Activated CD4-positive, alpha-beta T cell treated with anti-CD3 and anti-CD28 coated beads for 1 hour (primary cell): ENCODE data around the gene HSFX1.

Experiments used
- DNase-seq: peaks from one replicate; pipeline ENCODE4 v3.0.0-alpha.2; 2020

The HSFX1 gene

DNA sequence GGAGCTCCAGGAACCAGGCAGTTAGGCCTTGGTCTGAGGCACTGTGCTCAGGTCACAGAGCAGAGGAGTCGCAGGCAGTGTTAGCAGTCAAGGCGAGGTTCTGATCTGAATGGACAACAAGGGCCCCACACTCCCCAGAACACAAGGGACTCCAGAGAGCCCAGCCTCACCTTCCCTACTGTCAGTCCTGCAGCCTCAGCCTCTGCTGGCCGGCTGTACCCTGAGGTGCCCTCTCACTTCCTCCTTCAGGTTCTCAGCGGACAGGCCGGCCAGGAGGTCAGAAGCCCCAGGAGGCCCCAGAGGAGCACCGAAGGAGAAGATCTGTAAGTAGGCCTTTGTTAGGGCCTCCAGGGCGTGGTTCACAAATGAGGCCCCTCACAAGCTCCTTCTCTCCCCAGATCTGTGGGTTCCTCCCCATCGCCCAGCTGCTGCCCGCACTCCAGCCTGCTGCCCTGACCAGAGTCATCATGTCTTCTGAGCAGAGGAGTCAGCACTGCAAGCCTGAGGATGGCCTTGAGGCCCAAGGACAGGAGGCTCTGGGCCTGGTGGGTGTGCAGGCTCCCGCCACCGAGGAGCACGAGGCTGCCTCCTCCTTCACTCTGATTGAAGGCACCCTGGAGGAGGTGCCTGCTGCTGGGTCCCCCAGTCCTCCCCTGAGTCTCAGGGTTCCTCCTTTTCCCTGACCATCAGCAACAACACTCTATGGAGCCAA, 34.0 kb downstream of the HSFX1 start:
- no peak for DNase-seq

DNA sequence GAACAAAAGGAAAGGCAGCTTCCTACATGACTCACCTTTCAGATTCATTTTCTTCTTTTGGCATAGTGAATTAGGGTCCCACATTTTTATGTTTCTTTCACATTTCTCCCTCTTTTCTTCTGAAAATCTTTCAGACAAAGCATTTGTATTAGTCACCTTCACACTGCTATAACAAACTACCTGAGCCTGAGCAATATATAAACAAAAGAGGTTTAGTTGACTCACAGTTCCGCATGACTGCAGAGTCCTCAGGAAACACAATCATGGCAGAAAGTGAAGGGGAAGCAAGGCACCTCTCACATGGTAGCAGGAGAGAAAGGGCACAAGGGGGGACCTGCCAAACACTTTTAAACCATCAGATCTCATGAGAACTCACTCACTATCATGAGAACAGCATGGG, 44.8 kb downstream of the HSFX1 start:
- DNase-seq, result no peak

DNA sequence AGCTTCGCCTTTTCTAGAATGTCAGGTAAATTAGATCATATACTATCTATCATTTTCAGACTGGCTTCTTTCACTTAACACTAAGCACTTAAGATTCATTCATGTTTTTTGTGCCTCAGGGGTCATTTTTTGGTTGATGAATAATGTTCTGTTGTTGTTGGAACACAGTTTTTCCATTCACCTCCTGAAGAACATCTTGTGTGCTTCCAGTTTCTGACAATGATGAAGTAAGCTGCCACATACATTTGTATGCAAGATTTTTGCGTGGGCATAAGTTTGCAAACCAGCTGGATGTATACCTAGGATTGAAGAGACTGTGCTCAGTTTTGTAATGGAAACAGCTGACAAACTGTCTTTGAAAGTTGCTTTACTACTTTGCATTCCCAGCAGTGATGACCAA, 45.5 kb downstream of the HSFX1 start:
- DNase-seq, result no peak

DNA sequence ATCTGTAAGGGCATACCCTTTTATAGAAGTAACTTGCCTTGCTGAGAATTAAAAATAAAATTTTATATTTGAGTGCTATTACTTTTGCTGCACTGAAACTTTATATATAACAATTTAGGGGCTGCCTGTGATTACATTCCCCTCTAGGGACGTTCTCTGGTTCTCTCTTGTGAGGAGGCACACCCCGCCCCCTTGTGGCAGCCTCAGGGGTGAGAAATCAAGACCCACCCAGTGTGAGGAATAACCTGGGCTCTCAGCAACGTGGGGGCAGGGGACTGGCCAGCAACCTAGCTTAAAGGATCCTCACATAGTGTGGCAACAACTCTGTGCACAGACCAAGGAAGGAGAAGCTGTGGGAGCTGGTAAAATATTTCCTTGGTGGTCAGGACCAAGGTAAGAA, 51.6 kb downstream of the HSFX1 start:
- no peak for DNase-seq
